Panc1 (cell line): ENCODE measurements around the gene EXTL1.

ENCODE experiments used
- POLR2AphosphoS5 ChIP-seq: IDR thresholded peaks from 2 replicates; pipeline ENCODE4 v1.6.1; 2012; ENCODE audit warnings: mild to moderate bottlenecking, low read depth, low read length, moderate library complexity
- SIN3A ChIP-seq: IDR thresholded peaks from 2 replicates; pipeline ENCODE4 v1.6.1; 2012; ENCODE audit warnings: low read depth, mild to moderate bottlenecking, low read length, moderate library complexity, borderline replicate concordance; ENCODE audit not compliant: insufficient read depth
- TCF7L2 ChIP-seq: IDR thresholded peaks from 2 replicates; pipeline ENCODE4 v1.6.1; 2011; ENCODE audit warnings: mild to moderate bottlenecking, low read depth, low read length, inconsistent platforms
- TF ChIP-seq, protein P1 (sequence below): fragments of 450-650 bp; IDR thresholded peaks from 2 replicates; pipeline ENCODE4 v1.5.1; 2017; ENCODE audit warnings: mild to moderate bottlenecking
- TF ChIP-seq, protein P2 (sequence below), 2 experiments: IDR thresholded peaks; 2 replicates each; pipeline ENCODE4 v1.6.1; 2011 to 2012; ENCODE audit warnings: low read depth in 2 of 2, control low read depth in 1 of 2, low read length in 1 of 2, mild to moderate bottlenecking in 1 of 2, moderate library complexity in 1 of 2; ENCODE audit not compliant: insufficient read depth in 1 of 2

DNA sequence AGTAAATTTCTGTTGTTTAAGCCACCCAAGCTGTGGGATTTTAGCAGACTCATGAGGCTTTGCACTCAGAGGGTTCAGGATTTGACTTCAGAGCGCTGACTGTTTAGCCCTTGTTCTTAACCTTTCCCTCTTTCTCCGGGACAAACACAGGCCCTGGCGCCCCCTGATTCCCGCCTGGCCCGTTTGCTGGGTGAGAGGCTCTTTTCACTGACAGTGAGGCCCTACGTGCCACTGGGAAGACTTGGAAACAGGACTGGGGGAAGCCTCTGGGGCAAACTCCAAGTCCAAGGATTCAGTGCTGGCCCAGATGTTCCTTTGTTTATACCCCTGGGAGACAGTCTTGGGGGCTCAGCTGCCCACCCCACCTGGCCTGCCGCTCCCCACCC, 57.6 kb downstream of the EXTL1 start:
- TF ChIP-seq, protein P1, sequence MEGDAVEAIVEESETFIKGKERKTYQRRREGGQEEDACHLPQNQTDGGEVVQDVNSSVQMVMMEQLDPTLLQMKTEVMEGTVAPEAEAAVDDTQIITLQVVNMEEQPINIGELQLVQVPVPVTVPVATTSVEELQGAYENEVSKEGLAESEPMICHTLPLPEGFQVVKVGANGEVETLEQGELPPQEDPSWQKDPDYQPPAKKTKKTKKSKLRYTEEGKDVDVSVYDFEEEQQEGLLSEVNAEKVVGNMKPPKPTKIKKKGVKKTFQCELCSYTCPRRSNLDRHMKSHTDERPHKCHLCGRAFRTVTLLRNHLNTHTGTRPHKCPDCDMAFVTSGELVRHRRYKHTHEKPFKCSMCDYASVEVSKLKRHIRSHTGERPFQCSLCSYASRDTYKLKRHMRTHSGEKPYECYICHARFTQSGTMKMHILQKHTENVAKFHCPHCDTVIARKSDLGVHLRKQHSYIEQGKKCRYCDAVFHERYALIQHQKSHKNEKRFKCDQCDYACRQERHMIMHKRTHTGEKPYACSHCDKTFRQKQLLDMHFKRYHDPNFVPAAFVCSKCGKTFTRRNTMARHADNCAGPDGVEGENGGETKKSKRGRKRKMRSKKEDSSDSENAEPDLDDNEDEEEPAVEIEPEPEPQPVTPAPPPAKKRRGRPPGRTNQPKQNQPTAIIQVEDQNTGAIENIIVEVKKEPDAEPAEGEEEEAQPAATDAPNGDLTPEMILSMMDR, result no peak
- TF ChIP-seq POLR2AphosphoS5 (no peak), SIN3A (no peak), TCF7L2 (no peak)
- TF ChIP-seq, protein P2, sequence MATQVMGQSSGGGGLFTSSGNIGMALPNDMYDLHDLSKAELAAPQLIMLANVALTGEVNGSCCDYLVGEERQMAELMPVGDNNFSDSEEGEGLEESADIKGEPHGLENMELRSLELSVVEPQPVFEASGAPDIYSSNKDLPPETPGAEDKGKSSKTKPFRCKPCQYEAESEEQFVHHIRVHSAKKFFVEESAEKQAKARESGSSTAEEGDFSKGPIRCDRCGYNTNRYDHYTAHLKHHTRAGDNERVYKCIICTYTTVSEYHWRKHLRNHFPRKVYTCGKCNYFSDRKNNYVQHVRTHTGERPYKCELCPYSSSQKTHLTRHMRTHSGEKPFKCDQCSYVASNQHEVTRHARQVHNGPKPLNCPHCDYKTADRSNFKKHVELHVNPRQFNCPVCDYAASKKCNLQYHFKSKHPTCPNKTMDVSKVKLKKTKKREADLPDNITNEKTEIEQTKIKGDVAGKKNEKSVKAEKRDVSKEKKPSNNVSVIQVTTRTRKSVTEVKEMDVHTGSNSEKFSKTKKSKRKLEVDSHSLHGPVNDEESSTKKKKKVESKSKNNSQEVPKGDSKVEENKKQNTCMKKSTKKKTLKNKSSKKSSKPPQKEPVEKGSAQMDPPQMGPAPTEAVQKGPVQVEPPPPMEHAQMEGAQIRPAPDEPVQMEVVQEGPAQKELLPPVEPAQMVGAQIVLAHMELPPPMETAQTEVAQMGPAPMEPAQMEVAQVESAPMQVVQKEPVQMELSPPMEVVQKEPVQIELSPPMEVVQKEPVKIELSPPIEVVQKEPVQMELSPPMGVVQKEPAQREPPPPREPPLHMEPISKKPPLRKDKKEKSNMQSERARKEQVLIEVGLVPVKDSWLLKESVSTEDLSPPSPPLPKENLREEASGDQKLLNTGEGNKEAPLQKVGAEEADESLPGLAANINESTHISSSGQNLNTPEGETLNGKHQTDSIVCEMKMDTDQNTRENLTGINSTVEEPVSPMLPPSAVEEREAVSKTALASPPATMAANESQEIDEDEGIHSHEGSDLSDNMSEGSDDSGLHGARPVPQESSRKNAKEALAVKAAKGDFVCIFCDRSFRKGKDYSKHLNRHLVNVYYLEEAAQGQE (IDR thresholded peaks at IDR 0.05; ENCODE audit: insufficient read depth in 1 of 2, low read depth in 2 of 2, low read length in 1 of 2), result no peak
